HL-60/S4 (cell line): Measurements from ENCODE around the gene CAPS2.

Experiments
- in situ Hi-C: fragments of 300-500 bp; cut with MboI; formaldehyde crosslinking; loops from 2 replicates; pipeline ENCODE4 v1.14.3; 2022; ENCODE audit warnings: low sequenced_read_pairs

The CAPS2 gene

DNA sequence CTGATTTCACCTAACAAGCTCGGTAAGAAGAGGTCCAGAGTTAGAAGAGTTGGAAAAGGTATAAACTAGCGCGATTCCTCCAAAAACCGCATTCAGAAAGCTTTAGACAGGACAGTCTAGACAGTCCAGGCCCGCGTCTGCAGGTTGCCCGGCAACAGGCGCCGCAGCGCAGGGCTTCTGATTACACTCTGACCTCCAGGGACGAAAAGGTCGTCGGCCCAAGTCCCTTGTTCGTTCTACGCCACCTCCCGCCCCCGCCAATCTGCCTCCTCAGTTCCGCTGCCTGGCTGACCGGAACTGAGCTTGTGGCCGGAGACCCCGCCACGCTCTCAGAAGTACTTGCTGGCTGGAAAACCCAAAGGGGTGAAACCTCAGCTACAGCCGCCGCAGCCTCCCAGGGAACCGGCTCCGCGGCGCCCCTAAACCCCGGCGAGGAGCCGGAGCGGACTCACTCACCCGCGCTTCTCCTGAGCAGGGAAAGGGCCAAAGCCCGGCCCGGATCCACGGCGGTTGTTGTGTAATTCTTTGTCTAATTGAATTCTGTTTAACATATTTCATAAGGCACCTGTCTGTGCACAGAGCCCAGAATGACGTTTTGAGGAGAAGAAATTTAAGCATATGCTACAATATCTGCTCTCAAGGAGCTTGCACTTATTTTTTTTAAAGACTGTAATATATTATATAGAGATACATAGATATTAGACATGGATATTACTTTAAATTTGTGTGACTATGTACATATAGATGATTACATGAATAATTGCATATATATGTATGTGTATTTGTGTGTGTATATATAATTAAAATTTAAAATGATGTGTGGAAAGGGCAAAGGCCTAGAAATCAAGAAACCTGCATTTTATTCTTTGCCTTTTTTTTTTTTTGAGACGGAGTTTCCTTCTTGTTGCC, at the start of gene CAPS2:
TSS of gene CAPS2 (minus strand) at position 407 of the 909 bp plus-strand sequence. CDS start 3,826 bp downstream, outside the sequence.
- in situ Hi-C loops, result loop anchor here (10.0 to 25.0 kb wide), 2 partner anchors 155 to 707 kb away; partner anchors contain the start of genes GLIPR1 and PHLDA1

DNA sequence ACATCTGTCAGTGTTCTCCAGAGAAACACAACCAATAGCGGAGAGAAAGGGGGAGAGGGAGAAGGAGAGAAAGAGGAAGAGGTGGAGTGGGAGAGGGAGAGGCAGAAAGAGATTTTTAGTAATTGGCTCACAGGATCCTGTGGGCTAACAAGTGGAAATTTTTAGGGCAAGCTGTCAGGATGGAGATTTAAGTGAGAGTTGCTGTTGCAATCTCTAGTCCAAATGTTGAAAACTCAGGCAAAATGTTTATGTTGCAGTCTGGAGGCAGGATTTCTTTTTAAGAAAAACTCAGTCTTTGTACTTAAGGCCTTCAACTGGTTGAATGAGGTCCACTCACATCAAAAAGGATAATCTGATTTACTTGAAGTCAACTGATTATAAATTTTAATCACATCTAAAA, 48.2 kb upstream of the CAPS2 start:
- in situ Hi-C loops, result no loop called here

DNA sequence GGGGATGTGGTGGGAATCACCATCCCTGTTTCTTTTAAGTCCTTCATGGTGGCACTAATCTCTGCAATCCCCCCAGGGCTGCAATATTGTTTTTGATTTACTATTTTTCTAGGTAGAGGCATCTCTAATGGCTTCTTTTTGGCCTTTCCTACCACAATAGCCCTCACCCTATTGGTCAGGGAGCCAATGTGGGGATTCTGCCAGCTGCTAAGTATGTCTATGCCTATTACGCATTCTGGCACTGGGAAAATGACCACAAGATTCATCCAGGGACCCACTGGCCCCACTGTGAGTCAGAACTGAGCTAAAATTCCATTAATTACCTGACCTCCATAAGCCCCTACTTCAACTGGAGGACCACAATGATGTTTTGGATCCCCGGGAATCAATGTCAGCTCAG, 44.8 kb upstream of the CAPS2 start:
- in situ Hi-C loops, result no loop called here

- in situ Hi-C loops, result no loop called here
These were observed 36.5 kb upstream of the CAPS2 start for GRCh38 chr12:75366629-75367028.

GRCh38 chr12:75364919-75365318, 34.8 kb upstream of the CAPS2 start:
- in situ Hi-C loops, result no loop called here

GRCh38 chr12:75361408-75361807, 31.3 kb upstream of the CAPS2 start:
- in situ Hi-C loops, result no loop called here

DNA sequence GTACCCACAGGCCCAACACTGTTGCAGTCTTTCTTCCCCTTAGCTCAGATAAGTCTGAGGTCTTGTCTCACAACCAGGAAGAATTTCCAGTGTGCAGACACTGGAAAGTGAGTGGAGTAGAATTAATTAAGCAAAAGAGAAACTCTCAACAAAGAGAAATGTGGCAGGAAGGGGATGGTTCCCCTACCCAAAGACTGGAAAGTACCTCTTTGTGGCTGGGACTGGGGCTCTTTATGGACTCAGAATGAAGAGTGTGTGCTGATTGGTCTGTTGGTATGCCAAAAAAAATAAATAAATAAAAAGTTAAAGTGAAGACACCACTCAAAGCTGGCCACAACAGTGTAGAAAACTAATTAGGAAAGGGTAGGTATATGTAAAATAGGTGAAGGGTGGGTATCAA, 30.8 kb upstream of the CAPS2 start:
- in situ Hi-C loops, result no loop called here

DNA sequence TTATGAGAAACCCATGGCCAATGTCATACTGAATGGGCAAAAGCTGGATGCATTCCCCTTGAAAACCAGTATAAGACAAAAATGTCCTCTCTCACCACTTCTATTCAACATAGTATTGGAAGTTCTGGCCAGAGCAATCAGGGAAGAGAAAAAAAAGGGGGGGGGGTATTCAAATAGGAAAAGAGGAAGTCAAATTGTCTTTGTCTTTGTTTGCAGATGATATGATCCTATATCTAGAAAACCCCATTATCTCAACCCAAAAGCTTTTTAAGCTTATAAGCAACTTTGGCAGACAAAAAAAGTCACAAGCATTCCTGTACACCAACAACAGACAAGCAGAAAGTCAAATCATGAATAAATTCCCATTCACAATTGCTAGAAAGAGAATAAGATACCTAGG, 23.9 kb upstream of the CAPS2 start:
- in situ Hi-C loops, result no loop called here

DNA sequence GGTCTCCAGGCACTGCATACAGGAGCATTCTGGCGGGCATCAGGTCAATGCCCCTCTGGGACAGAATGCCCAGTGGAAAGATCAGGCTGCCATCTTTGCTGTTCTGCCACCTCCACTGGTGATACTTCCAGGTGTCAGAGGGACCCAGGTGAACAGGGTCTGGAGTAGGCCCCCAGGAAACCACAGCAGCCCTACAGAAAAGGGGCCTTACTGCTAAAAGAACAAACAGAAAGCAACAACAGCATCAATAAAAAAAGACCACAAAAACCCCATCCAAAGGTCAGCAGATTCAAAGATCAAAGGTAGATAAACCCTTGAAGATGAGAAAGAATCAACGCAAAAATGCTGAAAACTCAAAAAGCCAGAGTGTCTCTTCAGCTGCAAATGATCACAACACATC, 20.3 kb upstream of the CAPS2 start:
- in situ Hi-C loops, result no loop called here

- in situ Hi-C loops, result loop anchor here (25.0 kb wide), 1 partner anchor 687 kb away; the partner anchor contains the start of gene PHLDA1
These were observed 19.8 kb upstream of the CAPS2 start for GRCh38 chr12:75349946-75350345.

GRCh38 chr12:75346215-75346614, 16.1 kb upstream of the CAPS2 start:
- in situ Hi-C loops, result loop anchor here (25.0 kb wide), 1 partner anchor 691 kb away; the partner anchor contains the start of gene PHLDA1

- in situ Hi-C loops, result loop anchor here (25.0 kb wide), 1 partner anchor 692 kb away; the partner anchor contains the start of gene PHLDA1
These were observed 15.4 kb upstream of the CAPS2 start for GRCh38 chr12:75345531-75345930.

- in situ Hi-C loops, result loop anchor here (25.0 kb wide), 1 partner anchor 695 kb away; the partner anchor contains the start of gene PHLDA1
These were observed 11.7 kb upstream of the CAPS2 start for GRCh38 chr12:75341873-75342272.

GRCh38 chr12:75337905-75338304, 7.8 kb upstream of the CAPS2 start:
- in situ Hi-C loops, result loop anchor here (10.0 to 25.0 kb wide), 2 partner anchors 147 to 699 kb away; partner anchors contain the start of genes GLIPR1 and PHLDA1

- in situ Hi-C loops, result loop anchor here (10.0 to 25.0 kb wide), 2 partner anchors 150 to 703 kb away; partner anchors contain the start of genes GLIPR1 and PHLDA1
These were observed 4.4 kb upstream of the CAPS2 start, which contains the start of gene GLIPR1L1 for GRCh38 chr12:75334384-75335030. GLIPR1L1 (plus strand) TSS chr12:75334670; CDS start chr12:75334729, 59 bp downstream.

GRCh38 chr12:75327642-75328041, 2.5 kb downstream of the CAPS2 start:
- in situ Hi-C loops, result loop anchor here (25.0 kb wide), 1 partner anchor 710 kb away; the partner anchor contains the start of gene PHLDA1

DNA sequence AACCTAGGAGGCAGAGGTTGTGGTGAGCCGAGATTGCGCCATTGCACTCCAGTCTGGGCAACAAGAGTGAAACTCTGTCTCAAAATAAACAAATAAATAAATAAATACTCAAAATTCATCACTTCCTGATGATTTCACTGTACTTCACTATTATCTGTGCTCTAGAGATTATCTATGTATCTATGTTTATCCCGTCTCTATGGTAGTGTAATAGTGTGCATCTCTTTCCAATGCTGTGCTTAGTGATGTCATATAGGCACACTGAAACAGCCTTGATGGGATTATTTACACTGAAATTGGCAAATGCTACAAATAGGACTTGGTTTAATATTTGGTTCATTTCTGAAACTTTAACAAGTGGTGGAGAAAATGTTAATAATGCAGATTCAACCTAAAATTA, 6.5 kb downstream of the CAPS2 start:
- in situ Hi-C loops, result no loop called here

- in situ Hi-C loops, result no loop called here
These were observed 7.7 kb downstream of the CAPS2 start for GRCh38 chr12:75322464-75322863.

DNA sequence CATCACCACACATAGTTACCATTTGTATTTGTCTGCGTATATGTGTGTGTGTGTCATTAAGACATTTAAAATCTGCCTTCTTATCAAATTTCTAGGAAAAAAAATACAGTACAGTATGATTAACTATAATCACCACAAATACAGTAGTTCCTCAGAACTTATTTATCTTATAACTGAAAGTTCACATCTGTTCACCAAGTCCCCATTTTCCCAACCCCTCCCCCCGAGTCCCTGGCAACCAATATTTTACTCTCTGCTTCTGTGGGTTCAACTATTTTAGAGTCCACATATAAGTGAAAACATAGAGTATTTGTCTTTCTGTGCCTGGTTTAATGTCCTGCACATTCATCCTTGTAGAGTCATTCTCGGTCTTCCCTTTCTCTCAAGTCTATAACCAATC, 12.3 kb downstream of the CAPS2 start:
- in situ Hi-C loops, result no loop called here

- in situ Hi-C loops, result no loop called here
These were observed 14.6 kb downstream of the CAPS2 start for GRCh38 chr12:75315518-75315917.

DNA sequence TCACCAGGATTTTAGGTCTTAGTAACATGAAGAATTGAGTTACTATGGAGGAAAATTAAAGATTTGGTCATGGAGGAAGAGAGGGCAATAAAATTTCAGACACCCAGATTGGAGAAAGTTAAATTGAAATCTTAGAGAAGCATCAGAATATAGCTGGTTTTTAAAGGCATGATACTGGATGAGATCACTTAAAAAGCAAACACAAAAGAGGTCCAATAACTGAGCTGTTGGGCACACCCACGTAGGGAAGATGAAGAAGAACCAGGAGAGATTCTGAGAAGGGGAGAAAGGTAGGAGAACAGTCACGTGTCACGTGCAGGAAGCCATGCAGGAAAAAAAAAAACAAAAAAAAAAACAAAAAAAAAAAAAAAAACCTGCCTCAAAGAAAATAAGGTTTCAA, 18.8 kb downstream of the CAPS2 start:
- in situ Hi-C loops, result no loop called here
